ENCODE results near the gene NAT9. TPM values are rescaled to one million over a fixed set of nuclear protein-coding genes. Genes with fewer than 3 reads are reported as not detected.

Gene NAT9
- total RNA-seq, 1 donor, result 20.2 TPM

GRCh38 chr17:74743755-74744154 lies 32.4 kb downstream of the NAT9 start:
- no peak for TF ChIP-seq CTCF (IDR thresholded peaks at IDR 0.05; ENCODE audit: insufficient read depth, low read length)
- H3K4me3 ChIP-seq (ENCODE audit: low read depth, low read length), result no peak overlapping the region
- DNase-seq (ENCODE audit: low read depth), result no peak

GRCh38 chr17:74742978-74743545 lies 33.1 kb downstream of the NAT9 start:
- DNase-seq (ENCODE audit: low read depth), result no peak
- TF ChIP-seq CTCF (IDR thresholded peaks at IDR 0.05; ENCODE audit: insufficient read depth, low read length), result no peak
- no peak overlapping the region for H3K4me3 ChIP-seq (ENCODE audit: low read depth, low read length)

GRCh38 chr17:74742153-74742515 lies 34.0 kb downstream of the NAT9 start:
- TF ChIP-seq CTCF (IDR thresholded peaks at IDR 0.05; ENCODE audit: insufficient read depth, low read length), result no peak
- no peak for DNase-seq (ENCODE audit: low read depth)
- H3K4me3 ChIP-seq (ENCODE audit: low read depth, low read length), result no peak overlapping the region

GRCh38 chr17:74740641-74741387 lies 35.3 kb downstream of the NAT9 start:
- DNase-seq (ENCODE audit: low read depth), result no peak
- no peak for TF ChIP-seq CTCF (IDR thresholded peaks at IDR 0.05; ENCODE audit: insufficient read depth, low read length)
- no peak overlapping the region for H3K4me3 ChIP-seq (ENCODE audit: low read depth, low read length)

- H3K4me3 ChIP-seq (ENCODE audit: low read depth, low read length), result no peak overlapping the region
- TF ChIP-seq CTCF (IDR thresholded peaks at IDR 0.05; ENCODE audit: insufficient read depth, low read length), result no peak
- no peak for DNase-seq (ENCODE audit: low read depth)
Observed at GRCh38 chr17:74740173-74740572, 36.0 kb downstream of the NAT9 start.

- no peak overlapping the region for H3K4me3 ChIP-seq (ENCODE audit: low read depth, low read length)
- DNase-seq (ENCODE audit: low read depth), result no peak
- no peak for TF ChIP-seq CTCF (IDR thresholded peaks at IDR 0.05; ENCODE audit: insufficient read depth, low read length)
Observed at GRCh38 chr17:74739227-74739831, 36.8 kb downstream of the NAT9 start.
